KG1 (cell line): ENCODE data around the gene DUSP12.
"Not testable (repeated sequence)": the region's sequence is repeated elsewhere in the genome, so short reads cannot be mapped to it uniquely, and the experiment has no call there.

ENCODE experiments used
- DNase-seq: peaks from one replicate; lab custom pipeline; 2025; lab: John Stamatoyannopoulos, UW

DUSP12 gene

GRCh38 chr1:161727256-161727924, 22.2 kb upstream of the DUSP12 start:
- DNase-seq, result peak; percentile 26

- DNase-seq, result no peak
Measured at GRCh38 chr1:161728376-161729226, 21.0 kb upstream of the DUSP12 start.

GRCh38 chr1:161730050-161730564, 19.5 kb upstream of the DUSP12 start:
- DNase-seq, result no peak

GRCh38 chr1:161731241-161731640, 18.3 kb upstream of the DUSP12 start:
- no peak for DNase-seq

- no peak for DNase-seq
Measured at GRCh38 chr1:161731981-161732718, 17.4 kb upstream of the DUSP12 start.

- no peak for DNase-seq
Measured at GRCh38 chr1:161733526-161733925, 16.1 kb upstream of the DUSP12 start.

GRCh38 chr1:161735837-161736236, 13.7 kb upstream of the DUSP12 start:
- DNase-seq, result no peak

GRCh38 chr1:161736335-161736969, 13.1 kb upstream of the DUSP12 start:
- DNase-seq, result no peak

- DNase-seq, result no peak
Measured at GRCh38 chr1:161737625-161738024, 12.0 kb upstream of the DUSP12 start.

- peak; percentile 72 for DNase-seq
Measured at GRCh38 chr1:161738627-161739287, 10.8 kb upstream of the DUSP12 start.

GRCh38 chr1:161739865-161740566, 9.6 kb upstream of the DUSP12 start:
- no peak for DNase-seq

GRCh38 chr1:161740921-161741320, 8.7 kb upstream of the DUSP12 start:
- no peak for DNase-seq

- DNase-seq, result no peak
Measured at GRCh38 chr1:161743231-161743630, 6.4 kb upstream of the DUSP12 start.

GRCh38 chr1:161747801-161748200, 1.8 kb upstream of the DUSP12 start:
- no peak for DNase-seq

- DNase-seq, result peak; percentile 37
Measured at GRCh38 chr1:161763522-161764098, 14.0 kb downstream of the DUSP12 start.

GRCh38 chr1:161766102-161766981, 16.8 kb downstream of the DUSP12 start, which contains the start of gene ATF6:
ATF6 (plus strand) TSS chr1:161766320; CDS start chr1:161766361, 41 bp downstream.
- DNase-seq, result peak; percentile 66

- no peak for DNase-seq
Measured at GRCh38 chr1:161768461-161768860, 18.9 kb downstream of the DUSP12 start.

- no peak for DNase-seq
Measured at GRCh38 chr1:161768986-161769672, 19.5 kb downstream of the DUSP12 start.

GRCh38 chr1:161769673-161770045, 20.1 kb downstream of the DUSP12 start:
- not testable (repeated sequence) for DNase-seq
